Ovary (tissue), 3 donors: ENCODE results near the gene DNAJC3.
"Not testable (repeated sequence)": the region's sequence is repeated elsewhere in the genome, so short reads cannot be mapped to it uniquely, and the experiment has no call there.

Experiments
- POLR2A ChIP-seq: fragments of 450-650 bp; IDR thresholded peaks from one replicate; pipeline ENCODE4 v1.6.1; 2017; ENCODE audit warnings: antibody characterized with exemption, mild to moderate bottlenecking, moderate library complexity
- TF ChIP-seq, protein P1 (sequence below), 3 donors: fragments of 450-650 bp in 2 of 3; fragments of 200-600 bp in 1 of 3; IDR thresholded peaks; one replicate each; pipeline versions ENCODE4 v1.5.1 to v1.8.0; 2016 to 2022; ENCODE audit warnings: antibody characterized with exemption in 3 of 3, mild to moderate bottlenecking in 1 of 3
- donor health status: DM: no; HTN: no; CAD: no.

DNA sequence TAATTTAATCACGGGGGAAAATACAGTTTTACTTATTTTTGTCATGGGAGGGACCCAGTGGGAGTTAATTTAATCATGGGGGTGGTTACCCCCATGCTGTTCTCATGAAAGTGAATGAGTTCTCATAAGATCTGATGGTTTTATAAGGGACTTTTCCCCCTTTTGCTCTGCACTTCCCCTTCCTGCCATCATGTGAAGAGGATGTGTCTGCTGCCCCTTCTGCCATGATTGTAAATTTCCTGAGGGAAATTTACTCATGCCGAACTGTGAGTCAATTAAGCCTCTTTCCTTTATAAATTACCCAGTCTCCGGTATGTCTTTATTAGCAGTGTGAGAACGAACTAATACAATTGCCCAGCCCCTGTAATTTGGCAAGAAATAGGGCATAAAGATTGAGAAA is 35.9 kb downstream of the DNAJC3 start:
- not testable (repeated sequence) for TF ChIP-seq POLR2A
- TF ChIP-seq, protein P1, sequence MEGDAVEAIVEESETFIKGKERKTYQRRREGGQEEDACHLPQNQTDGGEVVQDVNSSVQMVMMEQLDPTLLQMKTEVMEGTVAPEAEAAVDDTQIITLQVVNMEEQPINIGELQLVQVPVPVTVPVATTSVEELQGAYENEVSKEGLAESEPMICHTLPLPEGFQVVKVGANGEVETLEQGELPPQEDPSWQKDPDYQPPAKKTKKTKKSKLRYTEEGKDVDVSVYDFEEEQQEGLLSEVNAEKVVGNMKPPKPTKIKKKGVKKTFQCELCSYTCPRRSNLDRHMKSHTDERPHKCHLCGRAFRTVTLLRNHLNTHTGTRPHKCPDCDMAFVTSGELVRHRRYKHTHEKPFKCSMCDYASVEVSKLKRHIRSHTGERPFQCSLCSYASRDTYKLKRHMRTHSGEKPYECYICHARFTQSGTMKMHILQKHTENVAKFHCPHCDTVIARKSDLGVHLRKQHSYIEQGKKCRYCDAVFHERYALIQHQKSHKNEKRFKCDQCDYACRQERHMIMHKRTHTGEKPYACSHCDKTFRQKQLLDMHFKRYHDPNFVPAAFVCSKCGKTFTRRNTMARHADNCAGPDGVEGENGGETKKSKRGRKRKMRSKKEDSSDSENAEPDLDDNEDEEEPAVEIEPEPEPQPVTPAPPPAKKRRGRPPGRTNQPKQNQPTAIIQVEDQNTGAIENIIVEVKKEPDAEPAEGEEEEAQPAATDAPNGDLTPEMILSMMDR (IDR thresholded peaks at IDR 0.05), result not testable (repeated sequence)
